ENCODE measurements around the gene TMPRSS5.

Gene TMPRSS5

GRCh38 chr11:113705871-113706655 is at the start of gene TMPRSS5:
Gene TMPRSS5, minus strand, starts transcription at chr11:113706308. Its CDS starts 84 bp downstream, at chr11:113706224.
- no peak for DNase-seq (ENCODE audit: low read depth)
- no peak for TF ChIP-seq CTCF (conservative IDR thresholded peaks at IDR 0.05; ENCODE audit: control insufficient read depth, insufficient read depth, low read depth, low read length)
- H3K4me3 ChIP-seq (ENCODE audit: control insufficient read depth, low read depth, low read length), result no peak within 1 kb of the TSS

GRCh38 chr11:113752932-113753331 is 46.8 kb upstream of the TMPRSS5 start:
- H3K4me3 ChIP-seq (ENCODE audit: control insufficient read depth, low read depth, low read length), result no peak overlapping the region
- TF ChIP-seq CTCF (conservative IDR thresholded peaks at IDR 0.05; ENCODE audit: control insufficient read depth, insufficient read depth, low read depth, low read length), result no peak
- no peak for DNase-seq (ENCODE audit: low read depth)

GRCh38 chr11:113736323-113736722 is 30.2 kb upstream of the TMPRSS5 start:
- peak; percentile 17 for DNase-seq (ENCODE audit: low read depth)
- no peak for TF ChIP-seq CTCF (conservative IDR thresholded peaks at IDR 0.05; ENCODE audit: control insufficient read depth, insufficient read depth, low read depth, low read length)
- H3K4me3 ChIP-seq (ENCODE audit: control insufficient read depth, low read depth, low read length), result no peak overlapping the region

GRCh38 chr11:113732092-113732491 is 26.0 kb upstream of the TMPRSS5 start:
- no peak for TF ChIP-seq CTCF (conservative IDR thresholded peaks at IDR 0.05; ENCODE audit: control insufficient read depth, insufficient read depth, low read depth, low read length)
- no peak overlapping the region for H3K4me3 ChIP-seq (ENCODE audit: control insufficient read depth, low read depth, low read length)
- peak; percentile 11 for DNase-seq (ENCODE audit: low read depth)

- peak; percentile 66 for DNase-seq (ENCODE audit: low read depth)
- no peak overlapping the region for H3K4me3 ChIP-seq (ENCODE audit: control insufficient read depth, low read depth, low read length)
- peak; percentile 63 for TF ChIP-seq CTCF (conservative IDR thresholded peaks at IDR 0.05; ENCODE audit: control insufficient read depth, insufficient read depth, low read depth, low read length)
These were observed 25.0 kb upstream of the TMPRSS5 start for GRCh38 chr11:113730887-113731726.

GRCh38 chr11:113729456-113729855 is 23.3 kb upstream of the TMPRSS5 start:
- DNase-seq (ENCODE audit: low read depth), result peak; percentile 17

More at GRCh38 chr11:113729456-113729855, 23.3 kb upstream of the TMPRSS5 start:
- no peak for TF ChIP-seq CTCF (conservative IDR thresholded peaks at IDR 0.05; ENCODE audit: control insufficient read depth, insufficient read depth, low read depth, low read length)
- no peak overlapping the region for H3K4me3 ChIP-seq (ENCODE audit: control insufficient read depth, low read depth, low read length)

Data from fibroblast of mammary gland (primary cell).